HepG2 (cell line): ENCODE measurements around the gene TMEM198. TPM values are rescaled to one million over a fixed set of nuclear protein-coding genes. Genes with fewer than 3 reads are reported as not detected.

ENCODE experiments used
- ATAC-seq: fragments of 200-7000 bp; cut with Tn5 transposase; 3 replicates; pipeline ENCODE4 v1.9.1; 2020; ENCODE audit warnings: mild to moderate bottlenecking, moderate library complexity
- BruUV-seq: library from RNA; stranded (reverse); fragments of 400-500 nt; replicated peaks from 2 replicates; lab custom pipeline; 2021; lab: Mats Ljungman, UMichigan
- CTCF ChIA-PET: fragments of 300-600 bp; formaldehyde crosslinking; extraction: SDS; loops from one replicate; lab custom pipeline; 2021; ENCODE audit warnings: low total read pairs, inconsistent platforms, low intra/inter-chr PET ratio; lab: Yijun Ruan, JAX
- POLR2A ChIA-PET: fragments of 350-600 bp; sonication (Branson Sonifier 250); formaldehyde crosslinking; loops from one replicate; lab custom pipeline; 2020; ENCODE audit warnings: antibody characterized with exemption, inconsistent platforms; lab: Yijun Ruan, JAX
- DNase-seq: peaks from one replicate; pipeline ENCODE4 v3.0.0-alpha.2; 2015; ENCODE audit warnings: low spot score
- FAIRE-seq: peaks from 3 replicates; lab custom pipeline; 2011; peaks lifted over from hg19 to GRCh38; lab: Jason Lieb, UNC
- H2AFZ ChIP-seq: one replicate; pipeline ENCODE4 v1.6.1; 2011; ENCODE audit warnings: low read length, inconsistent platforms
- H3K27ac ChIP-seq: fragments of 300-600 bp; 3 replicates; pipeline ENCODE4 v1.8.0; 2011; ENCODE audit warnings: mixed run types, mild to moderate bottlenecking, mixed read lengths, low read length, inconsistent platforms; ENCODE audit not compliant: insufficient read depth; ENCODE audit errors: extremely low read length
- H3K27me3 ChIP-seq, 2 experiments: fragments of 200-600 bp in 1 of 2; 2 replicates in 1 of 2; 3 replicates in 1 of 2; pipeline versions ENCODE4 v1.6.0 to v1.8.0; 2011; ENCODE audit warnings: low read length in 2 of 2, mild to moderate bottlenecking in 2 of 2, moderate library complexity in 2 of 2, inconsistent platforms in 1 of 2; ENCODE audit not compliant: insufficient read depth in 2 of 2, control insufficient read depth in 1 of 2
- H3K36me3 ChIP-seq, 2 experiments: fragments of 200-600 bp in 1 of 2; replicated peaks in 1 of 2; 2 replicates in 1 of 2; 3 replicates in 1 of 2; pipeline versions ENCODE4 v1.5.1 to v1.8.0; 2011; ENCODE audit warnings: low read length in 2 of 2, inconsistent platforms in 1 of 2; ENCODE audit not compliant: insufficient read depth in 2 of 2, control insufficient read depth in 1 of 2
- H3K4me1 ChIP-seq: 2 replicates; pipeline ENCODE4 v1.5.1; 2012; ENCODE audit warnings: low read length, inconsistent platforms; ENCODE audit not compliant: insufficient read depth
- H3K4me2 ChIP-seq: 2 replicates; pipeline ENCODE4 v1.6.0; 2011; ENCODE audit warnings: low read depth, low read length, inconsistent platforms
- H3K4me3 ChIP-seq, 3 experiments: fragments of 200-600 bp in 1 of 3; sonication (generic), shearing (Covaris generic) in 1 of 3; replicated peaks in 1 of 3; 2 replicates each; pipeline ENCODE4 v1.5.1; 2011 to 2016; ENCODE audit warnings: low read length in 3 of 3, inconsistent platforms in 2 of 3, low read depth in 2 of 3, mild to moderate bottlenecking in 2 of 3, control low read depth in 1 of 3, mixed read lengths in 1 of 3; ENCODE audit not compliant: insufficient read depth in 1 of 3
- H3K79me2 ChIP-seq: one replicate; pipeline ENCODE4 v1.6.1; 2011; ENCODE audit warnings: low read length, inconsistent platforms; ENCODE audit not compliant: insufficient read depth
- H3K9ac ChIP-seq: 2 replicates; pipeline ENCODE4 v1.6.0; 2011; ENCODE audit warnings: mild to moderate bottlenecking, low read depth, low read length, inconsistent platforms; ENCODE audit not compliant: insufficient read depth
- H3K9me3 ChIP-seq: 2 replicates; pipeline ENCODE4 v1.5.1; 2012; ENCODE audit warnings: mild to moderate bottlenecking, low read length
- H4K20me1 ChIP-seq: 2 replicates; pipeline ENCODE4 v1.6.0; 2011; ENCODE audit warnings: inconsistent platforms, mild to moderate bottlenecking, low read length, moderate library complexity; ENCODE audit not compliant: insufficient read depth
- ATF5 ChIP-seq: sonication (generic); formaldehyde crosslinking; IDR thresholded peaks from 2 replicates; pipeline ENCODE4 v1.4.0; 2020; ENCODE audit warnings: mild to moderate bottlenecking, low read depth, missing genetic modification reagents
- ATF7 ChIP-seq, 2 experiments: fragments of 450-650 bp in 1 of 2; sonication (generic) in 1 of 2; formaldehyde crosslinking in 1 of 2; IDR thresholded peaks; 2 replicates each; pipeline versions ENCODE4 v1.4.0 to v1.6.1; 2016 to 2020; ENCODE audit warnings: antibody characterized with exemption in 1 of 2, mild to moderate bottlenecking in 1 of 2, missing genetic modification reagents in 1 of 2
- CEBPB ChIP-seq: IDR thresholded peaks from 2 replicates; pipeline ENCODE4 v1.6.1; 2011; ENCODE audit warnings: low read depth, low read length, improper control_type of control experiment, borderline replicate concordance
- DRAP1 ChIP-seq: IDR thresholded peaks from 2 replicates; pipeline ENCODE4 v1.6.1; 2016; ENCODE audit warnings: missing genetic modification reagents, missing compliant biosample characterization
- GABPA ChIP-seq, 2 experiments: IDR thresholded peaks; 2 replicates each; pipeline ENCODE4 v1.6.1; 2011 to 2016; ENCODE audit warnings: low read depth in 2 of 2, low read length in 1 of 2, missing biosample characterization in 1 of 2, missing genetic modification characterization in 1 of 2
- HNF1B ChIP-seq: sonication (generic); formaldehyde crosslinking; IDR thresholded peaks from 2 replicates; pipeline ENCODE4 v1.5.1; 2020; ENCODE audit warnings: mild to moderate bottlenecking, moderate library complexity, missing genetic modification reagents
- HNF4A ChIP-seq: sonication (generic); formaldehyde crosslinking; IDR thresholded peaks from 2 replicates; pipeline ENCODE4 v1.4.0; 2020; ENCODE audit warnings: missing genetic modification reagents
- KDM2A ChIP-seq: sonication (generic); formaldehyde crosslinking; IDR thresholded peaks from 2 replicates; pipeline ENCODE4 v1.4.0; 2020; ENCODE audit warnings: low read depth, missing genetic modification reagents, borderline replicate concordance
- NFIB ChIP-seq: sonication (generic); formaldehyde crosslinking; IDR thresholded peaks from 2 replicates; pipeline ENCODE4 v1.9.0; 2021; ENCODE audit warnings: missing genetic modification reagents, mild to moderate bottlenecking, borderline replicate concordance
- POLR2AphosphoS2 ChIP-seq: IDR thresholded peaks from 2 replicates; pipeline ENCODE4 v1.6.1; 2011; ENCODE audit warnings: low read depth, low read length, improper control_type of control experiment
- TRIM22 ChIP-seq: fragments of 450-650 bp; IDR thresholded peaks from 2 replicates; pipeline ENCODE4 v1.6.1; 2017
- ZNF251 ChIP-seq: sonication (generic); formaldehyde crosslinking; IDR thresholded peaks from 2 replicates; pipeline ENCODE4 v1.9.0; 2021; ENCODE audit warnings: mild to moderate bottlenecking, missing genetic modification reagents
- ZNF280B ChIP-seq: sonication (generic); formaldehyde crosslinking; IDR thresholded peaks from 2 replicates; pipeline ENCODE4 v1.5.0; 2020; ENCODE audit warnings: missing genetic modification reagents, mild to moderate bottlenecking, borderline replicate concordance
- ZNF333 ChIP-seq: sonication (generic); formaldehyde crosslinking; IDR thresholded peaks from 2 replicates; pipeline ENCODE4 v1.4.0; 2020; ENCODE audit warnings: mild to moderate bottlenecking, missing genetic modification reagents, borderline replicate concordance
- ZNF414 ChIP-seq: sonication (generic); formaldehyde crosslinking; IDR thresholded peaks from 2 replicates; pipeline ENCODE4 v1.5.0; 2020; ENCODE audit warnings: missing genetic modification reagents
- ZNF761 ChIP-seq: sonication (generic); formaldehyde crosslinking; conservative IDR thresholded peaks from 2 replicates; pipeline ENCODE4 v1.4.0; 2020; ENCODE audit warnings: mild to moderate bottlenecking, missing genetic modification reagents
- WGBS: methylation state at CpG from one replicate; pipeline ENCODE4 v1.1.6; 2017; ENCODE audit warnings: low lambda C conversion rate; 5-methylcytosine and 5-hydroxymethylcytosine counted together
- in situ Hi-C: cut with HindIII; loops from 2 replicates; pipeline ENCODE4 v1.10.0; 2017; ENCODE audit warnings: low pct_unique_long_range_greater_than_20kb; ENCODE audit not compliant: extremely low pct_ligation_motif_present
- intact Hi-C: fragments of 100-400 bp; cut with micrococcal nuclease; formaldehyde crosslinking; loops from one replicate; pipeline ENCODE4 v1.10.0; 2022; ENCODE audit not compliant: unreplicated experiment
- polyA plus RNA-seq, 8 experiments: library from polyadenylated mRNA; depleted of rRNA in 3 of 8; stranded (reverse) in 7 of 8; unstranded in 1 of 8; fragments of >200 nt; fragmentation: Illumina TruSeq in 4 of 8; extraction: Trizol in 4 of 8; gene quantifications; 2 replicates each; pipeline versions ENCODE4 v1.2.1 to v1.2.3, GENCODE V29; 2011 to 2016; ENCODE audit warnings: low read depth in 4 of 8, missing spikeins in 1 of 8, mixed read lengths in 1 of 8; ENCODE audit not compliant: insufficient read depth in 1 of 8
- total RNA-seq, 5 experiments: library from RNA; depleted of rRNA; stranded (reverse); fragments of >200 nt; fragmentation: Illumina TruSeq; extraction: Trizol; gene quantifications; 2 replicates each; pipeline ENCODE4 v1.2.3, GENCODE V29; 2016; ENCODE audit warnings: low read depth in 1 of 5

Gene TMEM198
- total and polyA plus RNA-seq, 2 of the 13 experiments (the other 11 are each of a cell fraction or from before 2014, with no cell fraction given), result 17.3 to 23.5 TPM

GRCh38 chr2:219578811-219579613 is 35.2 kb downstream of the TMEM198 start:
- Histone ChIP-seq H4K20me1 (no peaks in the 10 kb centered on the region), H3K9me3 (no peaks in the 10 kb centered on the region), H3K9ac (no peak overlapping the region), H3K27me3 (no peaks in the 10 kb centered on the region), H3K36me3 (no peaks in the 10 kb centered on the region), H3K79me2 (no peaks in the 10 kb centered on the region), H3K4me2 (no peak overlapping the region), H3K4me3 (no peak overlapping the region), H2AFZ (peak overlapping the region; percentile 74), H3K4me1 (peaks cover 64% of the 10 kb centered on the region), H3K27ac (no peak overlapping the region)
- ATAC-seq, result no peak
- DNase-seq, result no peak
- WGBS, result 83% methylated on average over 8 of the region's 8 CpGs
- CTCF ChIA-PET, result no interaction called here
- in situ Hi-C loops, result no loop called here
- intact Hi-C loops, result loop anchor here (5.0 kb wide), 1 partner anchor 48 kb away; the partner anchor contains the start of gene SLC4A3
- POLR2A ChIA-PET, result interaction anchor here (0.6 to 5.5 kb wide), 2 partner anchors 8 to 17 kb away, joined by 3 to 82 read pairs; partner anchors contain the start of genes OBSL1 and STK11IP
- no TSS peak for BruUV-seq
- no peak for FAIRE-seq
- TF ChIP-seq ATF7 (IDR thresholded peaks at IDR 0.05), result no peak
- TF ChIP-seq ATF7 (CRISPR knock-in tag; IDR thresholded peaks at IDR 0.05), result no peak
- no peak for TF ChIP-seq DRAP1 (CRISPR knock-in tag)
- TF ChIP-seq ATF5 (CRISPR knock-in tag), result no peak
- TF ChIP-seq TRIM22, result no peak
- no peak for TF ChIP-seq ZNF333
- no peak for TF ChIP-seq NFIB (CRISPR knock-in tag)
- TF ChIP-seq HNF4A (CRISPR knock-in tag), result no peak
- TF ChIP-seq ZNF280B (CRISPR knock-in tag), result no peak
- no peak for TF ChIP-seq POLR2AphosphoS2
- TF ChIP-seq ZNF251 (CRISPR knock-in tag), result no peak
- no peak for TF ChIP-seq GABPA (IDR thresholded peaks at IDR 0.05; ENCODE audit: low read depth, low read length)
- TF ChIP-seq GABPA (CRISPR knock-in tag; IDR thresholded peaks at IDR 0.05; ENCODE audit: low read depth), result 0 out of 2 replicates have a peak, but pooled peaks have one; percentile 17
- 0 out of 2 replicates have a peak, but pooled peaks have one; percentile 54 for TF ChIP-seq ZNF414 (CRISPR knock-in tag)
- no peak for TF ChIP-seq KDM2A (CRISPR knock-in tag)
- TF ChIP-seq CEBPB, result peak; percentile 93
- TF ChIP-seq ZNF761 (CRISPR knock-in tag), result no peak
- TF ChIP-seq HNF1B (CRISPR knock-in tag), result 0 out of 2 replicates have a peak, but pooled peaks have one; percentile 9
